Suprapubic skin (tissue), 4 donors: Measurements from ENCODE around the gene GPR148.

Experiments
- CTCF ChIP-seq, 2 donors: fragments of 200-600 bp in 1 of 2; fragments of 450-650 bp in 1 of 2; sonication (generic) in 1 of 2; IDR thresholded peaks; one replicate each; pipeline ENCODE4 v1.5.1; 2016 to 2019; ENCODE audit warnings: antibody characterized with exemption in 2 of 2, mild to moderate bottlenecking in 1 of 2, moderate library complexity in 1 of 2
- POLR2A ChIP-seq, 2 donors: fragments of 450-650 bp; IDR thresholded peaks; one replicate each; pipeline ENCODE4 v1.6.1; 2017; ENCODE audit warnings: antibody characterized with exemption in 2 of 2, mild to moderate bottlenecking in 2 of 2, moderate library complexity in 2 of 2
- POLR2AphosphoS5 ChIP-seq, 3 donors: sonication (generic); formaldehyde crosslinking; IDR thresholded peaks; one replicate each; pipeline ENCODE4 v1.6.1; 2017; ENCODE audit warnings: antibody characterized with exemption in 3 of 3

GRCh38 chr2:130729322-130730299 lies 741 bp downstream of the GPR148 start:
- TF ChIP-seq CTCF (IDR thresholded peaks at IDR 0.05) (no peak), POLR2A (IDR thresholded peaks at IDR 0.05) (no peak), POLR2AphosphoS5 (IDR thresholded peaks at IDR 0.05) (no peak)
